T-cell (primary cell): ENCODE results near the gene DAAM1. TPM values are rescaled to one million over a fixed set of nuclear protein-coding genes. Genes with fewer than 3 reads are reported as not detected.

Experiments used
- ATAC-seq, 4 experiments: fragments of 200-7000 bp in 3 of 4; fragments of 150-1000 bp in 1 of 4; cut with Tn5 transposase; replicated peaks in 1 of 4; 1 replicate in 3 of 4; 2 replicates in 1 of 4; pipeline ENCODE4 v1.10.0; 2021; ENCODE audit warnings: moderate library complexity in 3 of 4, mild to moderate bottlenecking in 2 of 4, moderate number of reproducible peaks in 1 of 4
- CTCF ChIA-PET, 2 donors: fragments of 300-600 bp; sonication (Branson Sonifier 250); formaldehyde crosslinking; loops; one replicate each; lab custom pipeline; 2022; ENCODE audit warnings: antibody characterized with exemption in 2 of 2; lab: Charles Lee
- POLR2A ChIA-PET, 2 donors: fragments of 300-600 bp; sonication (Branson Sonifier 250); formaldehyde crosslinking; loops; one replicate each; lab custom pipeline; 2022; ENCODE audit warnings: antibody characterized with exemption in 2 of 2; lab: Charles Lee
- DNase-seq, 35 experiments: peaks; one replicate each; pipeline versions ENCODE4 v3.0.0 to v3.0.0-alpha.2; 2013 to 2023
- H3K27ac ChIP-seq: one replicate; pipeline ENCODE4 v1.5.1; 2013; ENCODE audit warnings: low read length
- H3K27me3 ChIP-seq, 2 experiments: replicated peaks in 1 of 2; 1 replicate in 1 of 2; 2 replicates in 1 of 2; pipeline versions ENCODE4 v1.6.1 to v1.7.0; 2013; ENCODE audit warnings: low read length in 1 of 2, mixed read lengths in 1 of 2; ENCODE audit not compliant: control insufficient read depth in 2 of 2, insufficient read depth in 2 of 2; ENCODE audit errors: extremely low read depth in 1 of 2
- H3K36me3 ChIP-seq, 2 donors: 1 replicate in 1 of 2; 2 replicates in 1 of 2; pipeline versions ENCODE4 v1.6.1 to v1.7.0; 2013; ENCODE audit warnings: low read length in 1 of 2; ENCODE audit not compliant: control insufficient read depth in 2 of 2, insufficient read depth in 1 of 2; ENCODE audit errors: extremely low read depth in 1 of 2
- H3K4me1 ChIP-seq, 2 experiments: 1 replicate in 1 of 2; 2 replicates in 1 of 2; pipeline versions ENCODE4 v1.6.1 to v1.7.0; 2013; ENCODE audit warnings: low read length in 2 of 2, mixed read lengths in 1 of 2; ENCODE audit not compliant: insufficient read depth in 2 of 2, control insufficient read depth in 1 of 2; ENCODE audit errors: extremely low read depth in 1 of 2
- H3K4me3 ChIP-seq, 2 donors: 1 replicate in 1 of 2; 2 replicates in 1 of 2; pipeline versions ENCODE4 v1.5.1 to v1.7.0; 2013; ENCODE audit warnings: mild to moderate bottlenecking in 2 of 2, low read length in 1 of 2, moderate library complexity in 1 of 2; ENCODE audit not compliant: control insufficient read depth in 1 of 2; ENCODE audit errors: extremely low read depth in 1 of 2
- H3K9me3 ChIP-seq: 2 replicates; pipeline ENCODE4 v1.7.0; 2013
- H3K27ac Mint-ChIP-seq, 2 donors: one replicate each; pipeline ENCODE4 v1.8.0; 2020 to 2021; ENCODE audit warnings: mild to moderate bottlenecking in 2 of 2, mixed read lengths in 2 of 2
- H3K27me3 Mint-ChIP-seq, 2 donors: one replicate each; pipeline ENCODE4 v1.8.0; 2021 to 2022; ENCODE audit warnings: mixed read lengths in 2 of 2
- H3K36me3 Mint-ChIP-seq: one replicate; pipeline ENCODE4 v1.8.0; 2021; ENCODE audit warnings: mixed read lengths
- H3K4me1 Mint-ChIP-seq, 3 donors: one replicate each; pipeline ENCODE4 v1.8.0; 2020 to 2022; ENCODE audit warnings: mixed read lengths in 3 of 3, mild to moderate bottlenecking in 1 of 3
- H3K4me3 Mint-ChIP-seq, 3 donors: one replicate each; pipeline ENCODE4 v1.8.0; 2020 to 2022; ENCODE audit warnings: mild to moderate bottlenecking in 3 of 3, mixed read lengths in 3 of 3, moderate library complexity in 3 of 3
- H3K9me3 Mint-ChIP-seq, 3 donors: one replicate each; pipeline ENCODE4 v1.8.0; 2020 to 2022; ENCODE audit warnings: mixed read lengths in 3 of 3
- WGBS: methylation state at CpG from one replicate; pipeline ENCODE4 v1.1.5; 2013; ENCODE audit warnings: missing lambda C conversion rate; ENCODE audit not compliant: insufficient coverage; 5-methylcytosine and 5-hydroxymethylcytosine counted together
- total RNA-seq, 35 experiments: library from RNA in 6 of 35; stranded (reverse) in 6 of 35; fragments of 120-200 nt in 1 of 35; gene quantifications; one replicate each; pipeline versions ENCODE4 v1.2.1 to v1.2.4 and lab custom pipeline; 2013 to 2026

The DAAM1 gene
- total RNA-seq, 5 donors from 2014 or later (not counting 1 experiment from before 2014, with no cell fraction given): 9.6 to 25.3 (median 23.9) TPM

DNA sequence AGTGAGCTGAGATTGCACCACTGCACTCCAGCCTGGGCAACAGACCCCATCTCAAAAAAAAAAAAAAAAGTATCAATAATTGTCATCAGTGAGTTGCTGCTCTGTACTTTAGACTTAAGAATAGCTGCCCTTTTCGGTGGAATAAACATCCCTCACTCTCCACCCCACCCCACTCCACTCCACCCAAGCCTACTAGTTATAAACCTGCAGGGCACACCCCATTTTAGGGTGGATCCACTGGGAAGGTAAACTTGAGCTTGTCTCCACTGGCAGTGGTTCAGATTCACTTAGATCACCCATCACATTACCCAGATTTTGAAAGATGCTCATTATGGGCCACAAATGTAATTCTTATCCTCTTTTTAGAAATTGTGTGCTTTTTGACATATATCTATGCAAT lies 170.3 kb downstream of the DAAM1 start:
- ATAC-seq: no peak
- ChIA-PET CTCF (no interaction called here), POLR2A (no interaction called here)
- H3K27me3 Mint-ChIP-seq: no peaks in the 10 kb centered on the region
- no peak overlapping the region for H3K4me3 Mint-ChIP-seq
- H3K36me3 ChIP-seq: peaks cover 8 to 17% of the 10 kb centered on the region in 2 donors
- no peaks in the 10 kb centered on the region for H3K9me3 ChIP-seq
- no peak overlapping the region for H3K27ac ChIP-seq
- H3K9me3 Mint-ChIP-seq: no peaks in the 10 kb centered on the region
- H3K27me3 ChIP-seq: no peaks in the 10 kb centered on the region
- 60% methylated on average over 1 of the region's 1 CpG for WGBS
- no peak overlapping the region for H3K27ac Mint-ChIP-seq
- H3K4me1 ChIP-seq: no peaks in the 10 kb centered on the region
- H3K36me3 Mint-ChIP-seq: peaks cover 73% of the 10 kb centered on the region
- peaks cover 0 to 8% (median 3%) of the 10 kb centered on the region in 3 donors for H3K4me1 Mint-ChIP-seq
- DNase-seq: no peak
- no peak overlapping the region for H3K4me3 ChIP-seq

DNA sequence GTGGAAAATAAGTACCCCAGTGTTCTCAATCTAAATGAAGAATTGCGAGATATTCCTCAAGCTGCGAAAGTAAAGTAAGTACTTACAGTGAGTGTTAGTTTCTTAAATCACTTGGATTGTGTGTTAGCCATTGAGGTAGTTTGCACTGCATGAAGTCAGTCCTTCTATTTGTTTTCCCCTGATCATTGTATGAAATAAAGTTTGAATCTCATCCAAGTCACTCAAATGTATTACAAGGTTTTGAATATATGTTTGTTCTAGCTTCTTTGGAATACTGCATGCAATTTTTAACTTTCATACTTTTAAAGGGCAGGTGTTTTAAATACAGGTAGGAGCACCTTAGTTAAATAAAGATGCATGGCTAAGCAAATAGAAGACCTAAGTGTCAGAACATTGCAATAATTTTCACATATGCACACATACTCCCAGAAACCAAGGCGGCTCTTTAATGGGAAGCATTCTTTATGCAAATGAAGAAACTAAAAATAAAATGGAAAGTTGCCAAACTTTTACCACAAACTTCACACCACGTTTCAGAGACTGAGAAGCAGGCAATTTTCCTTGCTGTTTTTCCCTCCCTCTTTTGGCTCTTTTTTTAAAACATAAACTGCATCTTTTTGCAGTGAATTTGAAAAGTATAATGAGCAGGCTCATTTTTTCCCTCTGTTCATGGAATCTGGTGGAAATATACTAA lies 171.1 kb downstream of the DAAM1 start:
- Histone ChIP-seq H3K27ac (no peak overlapping the region), H3K9me3 (no peaks in the 10 kb centered on the region), H3K4me1 (no peaks in the 10 kb centered on the region), H3K36me3 (peaks cover 9 to 17% of the 10 kb centered on the region in 2 donors), H3K4me3 (no peak overlapping the region), H3K27me3 (no peaks in the 10 kb centered on the region)
- ATAC-seq (no peak), DNase-seq (no peak)
- ChIA-PET CTCF (no interaction called here), POLR2A (no interaction called here)
- H3K9me3 Mint-ChIP-seq: no peaks in the 10 kb centered on the region
- no peak overlapping the region for H3K4me3 Mint-ChIP-seq
- no CpG with 5 or more reads among the region's 4 CpGs for WGBS
- peaks cover 0 to 8% (median 3%) of the 10 kb centered on the region in 3 donors for H3K4me1 Mint-ChIP-seq
- H3K27ac Mint-ChIP-seq: no peak overlapping the region
- H3K27me3 Mint-ChIP-seq: no peaks in the 10 kb centered on the region
- peaks cover 75% of the 10 kb centered on the region for H3K36me3 Mint-ChIP-seq

GRCh38 chr14:59360233-59360632 lies 171.8 kb downstream of the DAAM1 start:
- no peaks in the 10 kb centered on the region for H3K9me3 Mint-ChIP-seq
- H3K36me3 ChIP-seq: peaks cover 9 to 15% of the 10 kb centered on the region in 2 donors
- H3K9me3 ChIP-seq: no peaks in the 10 kb centered on the region
- H3K4me1 ChIP-seq: no peaks in the 10 kb centered on the region
- POLR2A ChIA-PET: no interaction called here
- no peaks in the 10 kb centered on the region for H3K27me3 Mint-ChIP-seq
- DNase-seq (no peak), ATAC-seq (no peak)
- H3K36me3 Mint-ChIP-seq: peaks cover 75% of the 10 kb centered on the region
- CTCF ChIA-PET: no interaction called here
- no peak overlapping the region for H3K27ac ChIP-seq
- H3K27me3 ChIP-seq: no peaks in the 10 kb centered on the region
- H3K4me1 Mint-ChIP-seq: peaks cover 0 to 8% (median 3%) of the 10 kb centered on the region in 3 donors
- H3K4me3 ChIP-seq: no peak overlapping the region
- H3K27ac Mint-ChIP-seq: no peak overlapping the region
- H3K4me3 Mint-ChIP-seq: no peak overlapping the region

DNA sequence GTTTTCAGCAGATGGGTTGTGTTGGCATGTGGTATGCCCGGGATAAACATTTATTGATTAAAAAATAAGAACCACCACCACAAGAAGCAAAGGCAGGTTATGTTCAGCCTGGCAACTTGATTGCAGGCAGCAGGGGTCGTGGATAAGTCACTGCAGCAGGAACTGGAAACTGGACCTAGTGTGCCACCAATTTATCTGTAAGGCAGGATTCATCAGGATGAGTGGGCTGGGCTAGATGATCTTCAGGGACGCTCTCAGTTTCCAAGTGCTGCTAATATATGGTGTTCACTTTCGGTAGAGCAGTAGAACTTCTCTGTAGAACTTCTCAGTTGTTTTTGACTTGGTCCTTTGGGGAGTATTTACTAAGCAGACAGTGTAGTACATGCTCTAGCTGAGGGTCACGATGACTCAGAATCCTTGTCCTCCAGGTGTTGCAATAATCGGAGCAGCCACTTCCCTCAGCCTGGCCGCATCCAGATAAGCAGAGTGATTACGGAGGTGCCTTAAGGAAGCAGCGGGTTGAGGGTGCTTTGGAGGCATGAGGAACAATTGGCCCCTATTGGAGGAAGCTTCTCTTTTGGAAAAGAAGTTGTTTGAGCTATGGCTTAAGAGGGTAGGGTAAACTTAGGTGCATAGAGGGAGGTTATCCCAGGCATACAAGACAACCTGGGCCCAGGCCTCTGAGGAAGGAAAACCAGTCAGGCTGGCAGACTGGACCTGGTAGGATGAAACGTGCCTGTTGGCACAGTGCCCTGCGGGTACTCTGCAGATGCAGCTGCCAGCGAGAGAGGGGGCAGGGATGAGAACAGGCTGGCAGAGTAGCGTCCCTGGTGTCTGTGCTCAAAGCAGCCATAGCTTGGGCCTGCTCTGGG lies 172.7 kb downstream of the DAAM1 start:
- peak in 1 of 35 experiments; percentile 5 for DNase-seq

GRCh38 chr14:59362513-59362912 lies 174.0 kb downstream of the DAAM1 start:
- no peaks in the 10 kb centered on the region for H3K9me3 Mint-ChIP-seq
- CTCF ChIA-PET: no interaction called here
- no peak overlapping the region for H3K4me3 ChIP-seq

More for the DNA sequence above, 172.7 kb downstream of the DAAM1 start:
- no peak for ATAC-seq
- 84% methylated on average over 12 of the region's 13 CpGs for WGBS
- Histone ChIP-seq H3K4me3 (no peak overlapping the region), H3K9me3 (no peaks in the 10 kb centered on the region), H3K36me3 (peaks cover 8 to 9% of the 10 kb centered on the region in 2 donors), H3K27ac (no peak overlapping the region), H3K27me3 (no peaks in the 10 kb centered on the region), H3K4me1 (no peaks in the 10 kb centered on the region)
- H3K27ac Mint-ChIP-seq: no peak overlapping the region
- H3K4me1 Mint-ChIP-seq: peaks cover 0 to 8% (median 3%) of the 10 kb centered on the region in 3 donors
- H3K9me3 Mint-ChIP-seq: no peaks in the 10 kb centered on the region
- no peaks in the 10 kb centered on the region for H3K27me3 Mint-ChIP-seq
- no peak overlapping the region for H3K4me3 Mint-ChIP-seq
- H3K36me3 Mint-ChIP-seq: peaks cover 67% of the 10 kb centered on the region
- CTCF ChIA-PET: no interaction called here
- POLR2A ChIA-PET: no interaction called here

GRCh38 chr14:59363531-59364226 lies 175.2 kb downstream of the DAAM1 start:
- Mint-ChIP-seq H3K36me3 (peaks cover 68% of the 10 kb centered on the region), H3K27me3 (no peaks in the 10 kb centered on the region), H3K4me1 (peaks cover 0 to 6% (median 3%) of the 10 kb centered on the region in 3 donors), H3K27ac (no peak overlapping the region), H3K4me3 (no peak overlapping the region), H3K9me3 (no peaks in the 10 kb centered on the region)
- POLR2A ChIA-PET: no interaction called here
- ATAC-seq (no peak), DNase-seq (no peak)
- whole genome bisulfite sequencing: 95% methylated on average over 2 of the region's 5 CpGs
- CTCF ChIA-PET: no interaction called here
- Histone ChIP-seq H3K9me3 (no peaks in the 10 kb centered on the region), H3K4me3 (no peak overlapping the region), H3K36me3 (peaks cover 0 to 9% of the 10 kb centered on the region in 2 donors), H3K27me3 (no peaks in the 10 kb centered on the region), H3K27ac (no peak overlapping the region), H3K4me1 (no peaks in the 10 kb centered on the region)

More at GRCh38 chr14:59362513-59362912, 174.0 kb downstream of the DAAM1 start:
- no peak for ATAC-seq
- DNase-seq: no peak
- H3K27me3 ChIP-seq: no peaks in the 10 kb centered on the region
- H3K9me3 ChIP-seq: no peaks in the 10 kb centered on the region
- Mint-ChIP-seq H3K36me3 (peaks cover 64% of the 10 kb centered on the region), H3K27me3 (no peaks in the 10 kb centered on the region), H3K27ac (no peak overlapping the region), H3K4me3 (no peak overlapping the region), H3K4me1 (peaks cover 0 to 6% (median 3%) of the 10 kb centered on the region in 3 donors)
- 80% methylated on average over 1 of the region's 2 CpGs for WGBS
- POLR2A ChIA-PET: interaction anchor here in 1 of 2 donors (0.6 kb wide), 1 partner anchor 14 kb away, joined by 3 read pairs; no protein-coding TSS in a partner anchor
- H3K36me3 ChIP-seq: peaks cover 0 to 9% of the 10 kb centered on the region in 2 donors
- no peaks in the 10 kb centered on the region for H3K4me1 ChIP-seq
- H3K27ac ChIP-seq: no peak overlapping the region
